AG08395 (cell line): Measurements from ENCODE around the gene HSD17B8.

Experiments used
- DNase-seq: peaks from one replicate; pipeline ENCODE4 v3.0.0; 2012; ENCODE audit warnings: mixed read lengths, low spot score

Gene HSD17B8

DNA sequence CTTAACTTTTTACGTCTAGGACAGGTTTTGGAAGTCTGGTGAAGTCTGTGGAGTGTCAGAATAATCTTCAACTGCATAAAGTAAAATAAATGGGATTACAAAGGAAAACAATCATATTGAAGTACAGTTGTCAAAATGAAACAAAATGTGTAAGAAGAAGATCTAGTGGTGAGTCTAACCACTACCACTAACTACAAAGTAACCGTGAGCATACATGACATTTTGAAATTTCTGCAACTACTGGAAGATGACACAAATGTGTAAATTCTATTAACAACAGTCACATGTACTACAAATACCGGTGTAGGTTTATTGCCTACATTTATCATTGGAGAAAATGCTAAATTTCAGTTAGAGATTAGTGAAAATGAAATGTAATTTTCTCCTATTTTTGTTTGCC, 37.5 kb downstream of the HSD17B8 start:
- no peak for DNase-seq

DNA sequence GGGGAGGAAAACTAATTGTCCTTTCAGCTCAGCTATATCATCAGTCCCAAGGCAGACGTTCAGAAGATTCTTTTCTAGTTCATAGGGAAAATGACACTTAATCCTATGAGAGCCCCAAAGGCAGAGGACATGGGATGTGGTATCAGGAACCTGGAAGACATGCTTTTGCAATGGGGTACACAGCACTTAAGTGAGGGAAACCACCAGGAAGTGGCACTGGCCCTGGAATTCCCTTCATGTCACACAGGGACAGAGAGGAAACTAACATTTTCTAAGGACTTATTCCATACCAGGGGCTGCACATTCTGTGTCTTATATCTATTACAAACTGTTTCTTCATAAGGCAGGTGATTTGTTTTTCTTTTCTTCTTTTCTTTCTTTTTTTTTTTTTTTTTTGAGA, 39.0 kb downstream of the HSD17B8 start:
- DNase-seq = no peak

GRCh38 chr6:33247977-33248642, 43.7 kb downstream of the HSD17B8 start:
- peak; percentile 74 for DNase-seq

- no peak for DNase-seq
Measured at GRCh38 chr6:33248643-33248931, 44.1 kb downstream of the HSD17B8 start.

GRCh38 chr6:33248932-33249731, 44.7 kb downstream of the HSD17B8 start:
- peak; percentile 95 for DNase-seq

- peak; percentile 70 for DNase-seq
Measured at GRCh38 chr6:33249732-33250630, 45.5 kb downstream of the HSD17B8 start.

DNA sequence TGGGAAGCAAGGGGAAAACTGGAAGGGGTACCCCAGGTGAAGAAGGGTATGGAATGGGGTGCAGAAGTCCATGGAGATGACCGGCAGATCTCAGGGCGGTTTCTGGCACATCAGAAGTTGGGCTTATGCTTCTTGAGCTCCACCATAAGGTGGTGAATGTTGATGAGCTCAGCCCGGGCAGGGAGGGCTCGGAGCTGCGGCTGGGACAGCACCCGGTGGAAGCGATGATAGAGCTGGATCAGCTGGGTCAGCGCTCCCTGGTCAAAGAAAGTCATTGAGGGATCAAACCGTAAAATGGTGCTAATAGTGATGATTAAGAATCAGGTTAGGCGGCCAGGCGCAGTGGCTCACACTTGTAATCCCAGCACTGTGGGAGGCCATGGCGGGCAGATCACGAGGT, 46.3 kb downstream of the HSD17B8 start:
- DNase-seq = no peak

- DNase-seq = no peak
Measured at GRCh38 chr6:33251395-33252012, 47.0 kb downstream of the HSD17B8 start.

GRCh38 chr6:33252759-33253158, 48.3 kb downstream of the HSD17B8 start:
- DNase-seq = peak; percentile 44

DNA sequence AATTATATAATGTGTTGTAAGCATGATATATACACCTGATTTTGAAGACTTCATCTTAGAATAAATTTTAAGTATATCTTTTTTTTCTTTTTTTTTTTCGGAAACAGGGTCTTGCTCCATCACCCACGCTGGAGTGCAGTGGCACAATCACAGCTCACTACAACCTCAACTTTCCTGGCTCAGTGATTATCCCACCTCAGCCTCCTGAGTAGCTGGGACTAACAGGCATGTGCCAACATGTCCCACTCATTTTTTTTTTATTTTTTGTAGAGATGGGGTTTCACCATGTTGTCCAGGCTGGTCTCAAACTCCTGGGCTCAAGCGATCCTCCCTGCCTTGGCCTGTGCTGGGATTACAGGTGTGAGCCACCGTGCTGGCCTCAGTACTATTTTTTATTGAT, 50.1 kb downstream of the HSD17B8 start:
- no peak for DNase-seq
